GM23338 (cell line): Measurements from ENCODE around the gene PTX3. TPM values are rescaled to one million over a fixed set of nuclear protein-coding genes. Genes with fewer than 3 reads are reported as not detected.

Experiments
- ATAC-seq: fragments of 200-7000 bp; cut with Tn5 transposase; 3 replicates; pipeline ENCODE4 v1.9.1; 2020
- DNase-seq: peaks from one replicate; pipeline ENCODE4 v3.0.0-alpha.2; 2015; ENCODE audit warnings: low spot score
- H2AFZ ChIP-seq: fragments of 200-600 bp; sonication (generic); 2 replicates; pipeline ENCODE4 v1.8.0; 2016; ENCODE audit warnings: antibody characterized with exemption, mild to moderate bottlenecking, moderate library complexity
- H3F3A ChIP-seq: fragments of 200-600 bp; sonication (generic); replicated peaks from 2 replicates; pipeline ENCODE4 v1.8.0; 2017; ENCODE audit warnings: antibody characterized with exemption, mixed run types, low read depth
- H3K27ac ChIP-seq: fragments of 200-600 bp; sonication (generic); 2 replicates; pipeline ENCODE4 v1.6.1; 2016; ENCODE audit warnings: low read depth
- H3K27me3 ChIP-seq: fragments of 200-600 bp; sonication (generic); 2 replicates; pipeline ENCODE4 v1.8.0; 2016; ENCODE audit warnings: mild to moderate bottlenecking, mixed run types, moderate library complexity; ENCODE audit not compliant: insufficient read depth
- H3K36me3 ChIP-seq: fragments of 200-600 bp; sonication (generic); 2 replicates; pipeline ENCODE4 v1.8.0; 2016; ENCODE audit warnings: mild to moderate bottlenecking; ENCODE audit not compliant: insufficient read depth
- H3K4me1 ChIP-seq: fragments of 200-600 bp; sonication (generic); 2 replicates; pipeline ENCODE4 v1.8.0; 2016; ENCODE audit warnings: mild to moderate bottlenecking, moderate library complexity; ENCODE audit not compliant: insufficient read depth
- H3K4me2 ChIP-seq: fragments of 200-600 bp; sonication (generic); 2 replicates; pipeline ENCODE4 v1.7.1; 2017; ENCODE audit warnings: mixed run types
- H3K4me3 ChIP-seq: fragments of 200-600 bp; sonication (generic); 2 replicates; pipeline ENCODE4 v1.6.1; 2016; ENCODE audit warnings: mixed run types
- H3K79me2 ChIP-seq: fragments of 200-600 bp; sonication (generic); replicated peaks from 2 replicates; pipeline ENCODE4 v1.8.0; 2017; ENCODE audit warnings: mild to moderate bottlenecking; ENCODE audit not compliant: insufficient read depth
- H3K9me2 ChIP-seq: fragments of 200-600 bp; sonication (generic); 2 replicates; pipeline ENCODE4 v1.8.0; 2017; ENCODE audit not compliant: insufficient read depth
- H4K20me1 ChIP-seq: fragments of 200-600 bp; sonication (generic); replicated peaks from 2 replicates; pipeline ENCODE4 v1.8.0; 2017; ENCODE audit warnings: mild to moderate bottlenecking; ENCODE audit not compliant: insufficient read depth
- H3K27ac Mint-ChIP-seq: 2 replicates; pipeline ENCODE4 v1.8.0; 2020; ENCODE audit warnings: inconsistent platforms, mild to moderate bottlenecking, moderate library complexity, mixed read lengths
- H3K27me3 Mint-ChIP-seq: 3 replicates; pipeline ENCODE4 v1.8.0; 2022; ENCODE audit warnings: low read depth, mild to moderate bottlenecking, moderate library complexity, mixed read lengths, inconsistent platforms; ENCODE audit not compliant: insufficient read depth, poor library complexity
- H3K36me3 Mint-ChIP-seq: 3 replicates; pipeline ENCODE4 v1.8.0; 2021; ENCODE audit warnings: low read depth, mild to moderate bottlenecking, inconsistent platforms, moderate library complexity, mixed read lengths
- H3K4me1 Mint-ChIP-seq: 3 replicates; pipeline ENCODE4 v1.8.0; 2020; ENCODE audit warnings: mild to moderate bottlenecking, inconsistent platforms, mixed read lengths
- H3K4me3 Mint-ChIP-seq: 3 replicates; pipeline ENCODE4 v1.8.0; 2021; ENCODE audit warnings: moderate library complexity, mild to moderate bottlenecking, inconsistent platforms, mixed read lengths
- H3K9me3 Mint-ChIP-seq: 3 replicates; pipeline ENCODE4 v1.8.0; 2020; ENCODE audit warnings: moderate library complexity, mild to moderate bottlenecking, inconsistent platforms, mixed read lengths
- CTCF ChIP-seq, 2 experiments: fragments of 200-600 bp in 1 of 2; sonication (generic) in 1 of 2; conservative IDR thresholded peaks; 2 replicates each; pipeline versions ENCODE4 v1.5.1 to v1.6.1; 2016 to 2017; ENCODE audit warnings: antibody characterized with exemption in 2 of 2, low read depth in 2 of 2, mild to moderate bottlenecking in 2 of 2, moderate library complexity in 1 of 2
- EZH2phosphoT487 ChIP-seq: fragments of 200-600 bp; sonication (generic); IDR thresholded peaks from one replicate; pipeline ENCODE4 v1.8.1; 2018; ENCODE audit warnings: antibody characterized with exemption; ENCODE audit not compliant: unreplicated experiment
- JUNB ChIP-seq: IDR thresholded peaks from one replicate; pipeline ENCODE4 v1.6.1; 2016; ENCODE audit warnings: antibody characterized with exemption; ENCODE audit not compliant: unreplicated experiment
- NANOG ChIP-seq: IDR thresholded peaks from 2 replicates; pipeline ENCODE4 v1.6.1; 2016; ENCODE audit warnings: antibody characterized with exemption, borderline replicate concordance
- POLR2AphosphoS5 ChIP-seq: IDR thresholded peaks from 2 replicates; pipeline ENCODE4 v1.6.1; 2016; ENCODE audit warnings: antibody characterized with exemption, low read depth
- REST ChIP-seq: IDR thresholded peaks from one replicate; pipeline ENCODE4 v1.6.1; 2018; ENCODE audit warnings: antibody characterized with exemption; ENCODE audit not compliant: unreplicated experiment
- STAT1 ChIP-seq: IDR thresholded peaks from one replicate; pipeline ENCODE4 v1.6.1; 2016; ENCODE audit warnings: antibody characterized with exemption; ENCODE audit not compliant: unreplicated experiment
- ZNF114 ChIP-seq: fragments of 250-450 bp; sonication (Bioruptor Pico); IDR thresholded peaks from 2 replicates; pipeline ENCODE4 v1.5.0; 2020; ENCODE audit warnings: mild to moderate bottlenecking, moderate library complexity
- ZNF331 ChIP-seq: fragments of 250-450 bp; sonication (Bioruptor Pico); IDR thresholded peaks from 2 replicates; pipeline ENCODE4 v1.5.0; 2020; ENCODE audit warnings: low read depth, mild to moderate bottlenecking, moderate library complexity
- polyA plus RNA-seq: library from polyadenylated mRNA; unstranded; fragments of >200 nt; fragmentation: Nextera tagmentation; extraction: Ambion mirVana; gene quantifications from 2 replicates; pipeline ENCODE4 v1.2.1, GENCODE V29; 2016
- total RNA-seq: library from RNA; depleted of rRNA; stranded (reverse); fragments of >200 nt; shearing (Covaris generic); gene quantifications from 2 replicates; pipeline ENCODE4 v1.2.3, GENCODE V29; 2014
- TF ChIP-seq, protein P1 (sequence below): fragments of 250-450 bp; sonication (Bioruptor Pico); IDR thresholded peaks from 2 replicates; pipeline ENCODE4 v1.5.0; 2020; ENCODE audit warnings: mild to moderate bottlenecking, moderate library complexity

The PTX3 gene
- total and polyA plus RNA-seq, 2 experiments from 2014 or later, result 1.2 to 2.4 TPM

DNA sequence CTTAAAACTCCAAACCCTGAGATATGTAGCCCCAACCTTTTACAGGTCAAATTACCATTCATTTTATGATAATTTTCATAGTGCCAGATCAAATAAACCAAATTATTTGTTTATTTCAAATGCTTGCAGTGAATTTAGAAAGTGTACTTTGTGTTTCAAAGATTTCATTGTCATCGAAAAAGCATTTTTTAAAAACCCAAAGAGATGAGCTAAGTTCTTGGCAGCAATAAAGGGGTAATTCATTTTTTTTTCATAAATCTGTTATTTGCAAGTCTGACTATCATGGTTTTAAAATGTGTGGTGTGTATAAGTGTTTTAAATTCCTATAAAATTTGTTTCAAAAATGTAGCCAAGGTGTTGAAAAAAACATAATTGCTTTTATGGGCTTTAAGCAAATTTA lies 17.2 kb downstream of the PTX3 start:
- Mint-ChIP-seq H3K9me3 (peaks cover 3% of the 10 kb centered on the region; the same call in 1 of the 3 replicates), H3K36me3 (no peaks in the 10 kb centered on the region), H3K4me1 (no peaks in the 10 kb centered on the region), H3K27me3 (peaks cover 2% of the 10 kb centered on the region), H3K4me3 (no peak overlapping the region), H3K27ac (no peak overlapping the region)
- no peak for TF ChIP-seq ZNF331 (CRISPR knock-in tag)
- TF ChIP-seq STAT1, result no peak
- no peak for TF ChIP-seq CTCF (conservative IDR thresholded peaks at IDR 0.05; ENCODE audit: low read depth in 2 of 2)
- TF ChIP-seq EZH2phosphoT487, result no peak
- TF ChIP-seq ZNF114, result no peak
- TF ChIP-seq, protein P1, sequence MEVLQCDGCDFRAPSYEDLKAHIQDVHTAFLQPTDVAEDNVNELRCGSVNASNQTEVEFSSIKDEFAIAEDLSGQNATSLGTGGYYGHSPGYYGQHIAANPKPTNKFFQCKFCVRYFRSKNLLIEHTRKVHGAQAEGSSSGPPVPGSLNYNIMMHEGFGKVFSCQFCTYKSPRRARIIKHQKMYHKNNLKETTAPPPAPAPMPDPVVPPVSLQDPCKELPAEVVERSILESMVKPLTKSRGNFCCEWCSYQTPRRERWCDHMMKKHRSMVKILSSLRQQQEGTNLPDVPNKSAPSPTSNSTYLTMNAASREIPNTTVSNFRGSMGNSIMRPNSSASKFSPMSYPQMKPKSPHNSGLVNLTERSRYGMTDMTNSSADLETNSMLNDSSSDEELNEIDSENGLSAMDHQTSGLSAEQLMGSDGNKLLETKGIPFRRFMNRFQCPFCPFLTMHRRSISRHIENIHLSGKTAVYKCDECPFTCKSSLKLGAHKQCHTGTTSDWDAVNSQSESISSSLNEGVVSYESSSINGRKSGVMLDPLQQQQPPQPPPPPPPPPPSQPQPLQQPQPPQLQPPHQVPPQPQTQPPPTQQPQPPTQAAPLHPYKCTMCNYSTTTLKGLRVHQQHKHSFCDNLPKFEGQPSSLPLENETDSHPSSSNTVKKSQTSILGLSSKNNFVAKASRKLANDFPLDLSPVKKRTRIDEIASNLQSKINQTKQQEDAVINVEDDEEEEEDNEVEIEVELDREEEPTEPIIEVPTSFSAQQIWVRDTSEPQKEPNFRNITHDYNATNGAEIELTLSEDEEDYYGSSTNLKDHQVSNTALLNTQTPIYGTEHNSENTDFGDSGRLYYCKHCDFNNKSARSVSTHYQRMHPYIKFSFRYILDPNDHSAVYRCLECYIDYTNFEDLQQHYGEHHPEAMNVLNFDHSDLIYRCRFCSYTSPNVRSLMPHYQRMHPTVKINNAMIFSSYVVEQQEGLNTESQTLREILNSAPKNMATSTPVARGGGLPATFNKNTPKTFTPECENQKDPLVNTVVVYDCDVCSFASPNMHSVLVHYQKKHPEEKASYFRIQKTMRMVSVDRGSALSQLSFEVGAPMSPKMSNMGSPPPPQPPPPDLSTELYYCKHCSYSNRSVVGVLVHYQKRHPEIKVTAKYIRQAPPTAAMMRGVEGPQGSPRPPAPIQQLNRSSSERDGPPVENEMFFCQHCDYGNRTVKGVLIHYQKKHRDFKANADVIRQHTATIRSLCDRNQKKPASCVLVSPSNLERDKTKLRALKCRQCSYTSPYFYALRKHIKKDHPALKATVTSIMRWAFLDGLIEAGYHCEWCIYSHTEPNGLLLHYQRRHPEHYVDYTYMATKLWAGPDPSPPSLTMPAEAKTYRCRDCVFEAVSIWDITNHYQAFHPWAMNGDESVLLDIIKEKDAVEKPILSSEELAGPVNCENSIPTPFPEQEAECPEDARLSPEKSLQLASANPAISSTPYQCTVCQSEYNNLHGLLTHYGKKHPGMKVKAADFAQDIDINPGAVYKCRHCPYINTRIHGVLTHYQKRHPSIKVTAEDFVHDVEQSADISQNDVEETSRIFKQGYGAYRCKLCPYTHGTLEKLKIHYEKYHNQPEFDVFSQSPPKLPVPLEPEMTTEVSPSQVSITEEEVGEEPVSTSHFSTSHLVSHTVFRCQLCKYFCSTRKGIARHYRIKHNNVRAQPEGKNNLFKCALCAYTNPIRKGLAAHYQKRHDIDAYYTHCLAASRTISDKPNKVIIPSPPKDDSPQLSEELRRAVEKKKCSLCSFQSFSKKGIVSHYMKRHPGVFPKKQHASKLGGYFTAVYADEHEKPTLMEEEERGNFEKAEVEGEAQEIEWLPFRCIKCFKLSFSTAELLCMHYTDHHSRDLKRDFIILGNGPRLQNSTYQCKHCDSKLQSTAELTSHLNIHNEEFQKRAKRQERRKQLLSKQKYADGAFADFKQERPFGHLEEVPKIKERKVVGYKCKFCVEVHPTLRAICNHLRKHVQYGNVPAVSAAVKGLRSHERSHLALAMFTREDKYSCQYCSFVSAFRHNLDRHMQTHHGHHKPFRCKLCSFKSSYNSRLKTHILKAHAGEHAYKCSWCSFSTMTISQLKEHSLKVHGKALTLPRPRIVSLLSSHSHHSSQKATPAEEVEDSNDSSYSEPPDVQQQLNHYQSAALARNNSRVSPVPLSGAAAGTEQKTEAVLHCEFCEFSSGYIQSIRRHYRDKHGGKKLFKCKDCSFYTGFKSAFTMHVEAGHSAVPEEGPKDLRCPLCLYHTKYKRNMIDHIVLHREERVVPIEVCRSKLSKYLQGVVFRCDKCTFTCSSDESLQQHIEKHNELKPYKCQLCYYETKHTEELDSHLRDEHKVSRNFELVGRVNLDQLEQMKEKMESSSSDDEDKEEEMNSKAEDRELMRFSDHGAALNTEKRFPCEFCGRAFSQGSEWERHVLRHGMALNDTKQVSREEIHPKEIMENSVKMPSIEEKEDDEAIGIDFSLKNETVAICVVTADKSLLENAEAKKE (CRISPR knock-in tag), result no peak
- TF ChIP-seq JUNB, result no peak
- no peak for TF ChIP-seq NANOG
- no peak for TF ChIP-seq POLR2AphosphoS5
- TF ChIP-seq REST, result no peak
- Histone ChIP-seq H3K9me2 (no peaks in the 10 kb centered on the region), H3K4me3 (no peak overlapping the region), H3K4me2 (no peak overlapping the region), H3K27ac (no peak overlapping the region), H3K36me3 (no peaks in the 10 kb centered on the region), H3K4me1 (no peaks in the 10 kb centered on the region), H2AFZ (no peak overlapping the region), H3F3A (no peaks in the 10 kb centered on the region), H3K27me3 (no peaks in the 10 kb centered on the region), H4K20me1 (no peaks in the 10 kb centered on the region), H3K79me2 (no peaks in the 10 kb centered on the region)
- no peak for DNase-seq
- ATAC-seq, result no peak
